Activated T-helper 9 cell treated with anti-CD3 and anti-CD28 coated beads, Interleukin-2, amount 50 U/mL, for 16 hours (primary cell): ENCODE data around the gene SPINT2.
"Not testable (repeated sequence)": the region's sequence is repeated elsewhere in the genome, so short reads cannot be mapped to it uniquely, and the experiment has no call there.

Source experiments
- DNase-seq: peaks from one replicate; pipeline ENCODE4 v3.0.0-alpha.2; 2020; ENCODE audit warnings: low read depth

SPINT2 gene

DNA sequence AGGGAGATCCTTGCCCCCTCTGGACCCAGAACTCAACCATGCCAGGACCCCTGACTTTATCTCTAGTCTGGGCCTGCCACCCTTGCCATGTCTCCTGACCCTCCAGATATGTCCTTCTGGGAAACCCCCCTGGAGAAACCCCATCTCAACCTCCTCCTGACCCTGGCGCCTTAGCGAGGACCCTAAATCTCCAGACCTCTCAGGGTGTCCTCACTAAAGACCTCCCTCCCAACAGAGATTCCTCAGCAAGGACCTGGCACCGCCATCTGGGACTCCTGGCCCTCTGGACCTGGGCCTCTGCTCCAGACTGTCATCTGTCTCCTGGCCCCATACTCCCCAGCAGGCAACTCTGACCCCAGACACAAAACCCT, 56.6 kb downstream of the SPINT2 start:
- no peak for DNase-seq

DNA sequence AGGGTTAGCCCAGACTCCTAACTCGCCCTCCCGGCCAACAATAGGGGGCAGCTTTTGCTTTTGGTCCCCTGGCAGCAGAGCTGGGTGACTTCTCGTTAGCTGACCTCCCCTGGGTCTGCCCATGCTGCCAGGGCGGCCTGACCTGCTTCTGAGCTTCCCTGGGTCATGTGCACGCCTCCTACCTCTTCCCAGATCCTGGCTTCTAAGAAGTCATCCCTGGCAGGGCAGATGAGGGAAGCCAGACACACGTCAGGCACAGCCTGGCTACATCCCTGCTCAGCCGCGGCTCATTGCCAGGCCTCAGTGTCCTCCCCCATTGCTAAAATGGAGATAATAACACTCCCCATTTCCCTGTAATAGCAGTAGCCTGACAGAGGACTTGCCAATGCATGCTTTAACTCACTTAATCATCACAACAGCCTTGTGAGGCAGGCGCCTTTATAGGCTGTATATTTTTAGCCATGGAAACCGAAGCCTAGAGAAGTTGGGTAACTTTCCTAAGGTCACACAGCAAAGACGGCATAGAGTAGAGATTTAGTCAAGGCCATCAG, 57.3 kb downstream of the SPINT2 start:
- DNase-seq: no peak

DNA sequence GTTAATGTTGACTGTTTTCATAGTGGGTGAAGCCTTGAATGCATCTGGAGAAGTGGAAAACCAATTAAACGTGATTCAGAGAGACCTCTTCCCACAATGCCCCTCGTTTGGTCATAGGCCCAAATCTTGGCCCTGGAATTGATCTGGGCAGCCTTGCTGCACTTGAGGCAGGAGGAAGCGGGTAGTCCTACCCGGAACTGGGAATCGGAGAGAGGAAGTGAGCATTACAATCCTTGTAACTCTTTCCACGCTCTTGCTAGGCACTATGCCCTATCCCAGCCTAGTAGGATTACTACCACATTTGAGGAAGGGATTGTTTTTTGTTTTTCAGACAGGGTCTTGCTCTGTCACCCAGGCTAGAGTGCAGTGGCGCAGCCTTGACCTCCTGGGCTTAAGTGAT, 58.9 kb downstream of the SPINT2 start:
- DNase-seq: no peak

DNA sequence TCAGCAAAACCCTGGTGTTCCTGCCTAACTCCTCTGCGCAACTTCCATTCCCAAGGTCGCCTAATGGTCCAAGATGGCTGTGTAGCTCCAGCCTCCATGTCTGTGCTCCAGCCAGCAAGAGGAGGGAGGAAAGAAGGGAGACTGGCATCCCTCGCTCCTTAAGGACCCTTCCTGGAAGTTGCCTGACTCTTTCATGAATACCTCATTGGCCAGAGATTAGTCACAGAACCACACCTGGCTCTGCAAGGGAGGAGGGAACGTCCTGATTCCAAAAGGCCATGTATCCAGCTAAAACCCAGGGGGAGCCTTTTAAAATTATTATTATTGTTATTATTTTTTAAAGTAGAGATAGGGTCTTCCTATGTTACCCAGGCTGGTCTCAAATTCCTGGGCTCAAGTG, 60.1 kb downstream of the SPINT2 start:
- no peak for DNase-seq

DNA sequence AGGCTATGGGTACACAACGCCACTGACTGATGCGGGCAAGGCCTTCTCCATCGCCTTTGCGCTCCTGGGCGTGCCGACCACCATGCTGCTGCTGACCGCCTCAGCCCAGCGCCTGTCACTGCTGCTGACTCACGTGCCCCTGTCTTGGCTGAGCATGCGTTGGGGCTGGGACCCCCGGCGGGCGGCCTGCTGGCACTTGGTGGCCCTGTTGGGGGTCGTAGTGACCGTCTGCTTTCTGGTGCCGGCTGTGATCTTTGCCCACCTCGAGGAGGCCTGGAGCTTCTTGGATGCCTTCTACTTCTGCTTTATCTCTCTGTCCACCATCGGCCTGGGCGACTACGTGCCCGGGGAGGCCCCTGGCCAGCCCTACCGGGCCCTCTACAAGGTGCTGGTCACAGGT, 62.2 kb downstream of the SPINT2 start:
- no peak for DNase-seq

DNA sequence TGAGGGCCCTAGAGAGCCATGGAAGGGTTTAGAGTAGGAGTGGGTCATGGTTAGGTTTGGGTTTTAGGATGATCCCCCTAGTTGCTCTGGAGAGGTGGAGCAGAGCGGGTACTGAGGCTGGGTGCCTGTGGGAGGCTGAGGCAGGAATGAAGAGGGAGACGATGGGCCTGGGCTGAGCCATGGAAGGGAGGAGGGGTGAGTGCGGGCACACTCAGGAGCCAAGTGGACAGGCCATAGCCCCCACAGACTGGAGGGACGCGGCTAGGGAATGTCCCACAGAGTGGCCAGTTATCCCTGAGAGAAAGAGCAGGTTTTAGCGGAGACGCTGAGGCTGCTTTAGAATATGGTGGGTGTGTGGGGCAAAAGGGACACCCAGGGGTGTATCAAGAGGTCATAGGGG, 65.3 kb downstream of the SPINT2 start:
- no peak for DNase-seq

DNA sequence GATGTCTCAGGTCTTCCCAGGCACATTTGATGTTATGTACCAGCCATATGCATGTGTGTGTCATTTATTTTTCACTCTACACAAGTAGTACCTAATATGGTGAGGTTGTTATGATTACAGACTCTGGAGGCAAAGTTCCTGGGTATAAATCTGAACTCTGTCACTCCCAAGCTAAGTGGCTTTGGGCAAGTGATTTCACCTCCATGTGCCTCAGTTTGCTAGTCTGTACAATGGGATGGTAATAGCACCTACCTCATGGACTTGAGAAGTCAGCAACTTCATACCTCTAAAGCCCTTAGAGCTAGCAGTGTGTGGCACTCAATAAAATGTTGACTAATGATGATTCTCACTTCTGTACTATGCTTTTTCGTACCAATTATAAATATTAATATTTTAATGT, 67.4 kb downstream of the SPINT2 start:
- DNase-seq: no peak

DNA sequence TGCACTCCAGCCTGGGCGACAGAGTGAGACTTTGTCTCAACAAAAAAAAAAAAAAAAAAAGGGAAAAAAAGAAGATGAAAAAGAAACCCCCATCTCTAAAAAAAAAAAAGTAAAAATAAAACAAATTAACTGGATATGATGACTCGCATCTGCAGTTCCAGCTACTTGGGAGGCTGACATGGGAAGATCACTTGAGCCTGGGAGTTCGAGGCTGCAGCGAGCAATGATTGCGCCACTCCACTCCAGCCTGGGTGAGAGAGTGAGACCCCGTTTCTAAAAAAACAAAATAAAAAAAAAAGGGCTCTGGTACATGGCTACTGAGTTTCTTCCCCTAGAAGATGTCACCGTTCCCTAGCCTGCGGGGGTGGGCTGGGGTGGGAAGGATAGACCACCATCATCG, 68.9 kb downstream of the SPINT2 start:
- DNase-seq: no peak

DNA sequence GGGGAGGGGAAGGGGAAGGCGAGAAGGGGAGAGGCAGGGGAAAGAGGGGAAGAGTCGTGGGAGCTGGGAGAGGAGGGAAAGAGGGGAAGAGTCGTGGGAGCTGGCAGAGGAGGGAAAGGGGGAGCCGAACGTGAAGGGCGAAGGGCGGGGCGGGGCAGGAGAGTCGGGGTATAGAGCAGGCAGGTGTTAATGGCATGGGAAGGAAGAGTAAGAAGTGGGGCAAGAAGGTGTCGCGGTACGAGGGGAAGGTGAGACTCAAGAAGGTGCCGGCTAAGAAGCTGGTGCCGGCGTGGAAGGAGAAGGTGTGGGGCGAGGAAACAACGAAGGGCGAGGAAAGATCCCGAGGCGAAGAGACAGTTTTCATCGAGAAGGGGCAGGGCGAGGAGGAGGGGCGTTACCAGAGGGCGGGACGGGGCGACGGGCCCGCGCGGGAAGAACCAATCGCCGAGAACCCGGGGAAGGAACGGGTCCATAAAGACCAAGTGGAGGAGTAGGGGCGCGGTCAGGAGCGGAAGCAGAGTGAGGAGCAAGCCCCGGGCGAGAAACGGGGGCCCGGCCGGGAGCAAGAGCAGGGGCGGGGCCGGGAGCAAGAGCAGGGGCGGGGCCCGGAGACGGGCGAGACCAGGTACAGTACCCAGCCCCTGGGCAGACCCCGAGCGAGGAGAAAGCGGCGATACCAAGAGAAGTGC, 71.7 kb downstream of the SPINT2 start:
- peak; percentile 88 for DNase-seq

DNA sequence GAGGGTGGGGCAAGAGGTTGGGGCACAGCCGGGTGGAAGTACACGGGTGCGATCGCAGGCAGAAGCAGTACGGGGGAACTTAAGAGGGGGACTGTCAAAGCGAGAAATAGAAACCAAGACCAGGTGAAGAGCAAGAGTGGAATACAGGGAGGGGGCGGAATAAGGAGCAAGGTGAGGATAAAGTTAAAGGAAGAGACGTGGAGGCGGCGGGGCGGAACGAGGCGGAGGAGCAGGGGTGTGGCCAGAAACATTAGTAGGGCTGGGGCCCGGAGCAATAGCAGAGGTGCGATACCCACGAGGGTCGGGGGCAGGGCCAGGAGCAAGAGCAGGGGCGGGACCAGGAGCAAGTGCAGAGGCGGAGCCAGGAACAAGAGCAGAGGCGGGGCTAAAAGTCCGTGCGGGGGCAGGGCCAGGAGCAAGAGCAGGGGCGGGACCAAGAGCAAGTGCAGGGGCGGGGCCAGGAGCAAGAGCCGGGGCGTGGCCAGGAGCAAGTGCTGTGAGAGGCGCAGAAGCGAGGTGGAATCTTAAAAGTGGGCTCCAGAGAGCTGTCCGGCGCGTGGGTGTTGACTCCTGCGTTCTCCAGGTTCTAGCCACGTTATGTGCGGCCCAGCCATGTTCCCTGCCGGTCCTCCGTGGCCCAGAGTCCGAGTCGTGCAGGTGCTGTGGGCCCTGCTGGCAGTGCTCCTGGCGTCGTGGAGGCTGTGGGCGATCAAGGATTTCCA, 72.4 kb downstream of the SPINT2 start:
- DNase-seq: peak; percentile 90

DNA sequence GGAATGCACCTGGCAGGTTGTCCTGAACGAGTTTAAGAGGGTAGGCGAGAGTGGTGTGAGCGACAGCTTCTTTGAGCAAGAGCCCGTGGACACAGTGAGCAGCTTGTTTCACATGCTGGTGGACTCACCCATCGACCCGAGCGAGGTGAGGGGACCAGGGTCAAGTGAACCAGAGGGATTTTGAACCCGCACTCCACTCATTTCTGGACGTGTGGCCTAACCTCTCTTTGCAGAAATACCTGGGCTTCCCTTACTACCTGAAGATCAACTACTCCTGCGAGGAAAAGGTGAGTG, 72.9 kb downstream of the SPINT2 start:
- DNase-seq: no peak

DNA sequence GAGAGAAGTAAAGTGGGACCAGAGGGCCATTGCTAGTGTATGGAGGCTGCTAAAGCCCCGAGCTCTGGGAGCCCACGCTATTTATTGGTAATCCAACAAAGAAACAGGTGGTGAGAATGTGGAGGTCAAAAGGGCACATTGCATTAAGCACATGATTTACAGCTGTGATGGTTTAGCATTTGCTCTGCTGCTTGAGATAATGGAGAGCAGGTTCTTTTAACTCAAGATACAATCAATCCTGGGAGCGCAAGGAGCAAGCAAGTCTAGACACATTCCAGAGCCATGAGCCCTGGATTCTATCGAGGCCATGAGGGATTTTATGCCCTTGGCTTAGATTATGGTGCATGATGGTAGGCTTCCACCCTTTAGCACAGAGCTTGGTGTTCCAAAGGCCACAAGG, 74.6 kb downstream of the SPINT2 start:
- not testable (repeated sequence) for DNase-seq

DNA sequence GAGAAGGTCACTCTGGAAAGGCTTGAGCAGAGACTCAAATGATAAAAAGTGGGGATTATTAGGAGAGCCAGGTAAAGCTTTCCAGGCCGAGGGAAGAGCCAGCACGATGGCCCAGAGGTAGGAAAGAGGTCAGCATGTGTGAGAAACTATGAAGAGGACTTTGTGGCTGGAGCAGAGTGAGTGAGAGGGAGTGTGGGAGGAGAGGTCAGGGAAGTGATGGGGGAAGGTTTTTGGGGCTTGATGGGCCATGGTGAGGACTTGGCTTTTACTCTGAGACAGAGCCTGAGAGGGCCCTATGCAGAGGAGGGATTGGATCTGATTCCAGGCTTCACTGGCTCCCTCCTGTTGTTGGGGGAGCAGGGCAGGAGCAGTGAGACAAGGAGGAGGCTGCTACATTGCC, 76.6 kb downstream of the SPINT2 start:
- DNase-seq: no peak
